ENCODE data around the gene USP10.

DNA sequence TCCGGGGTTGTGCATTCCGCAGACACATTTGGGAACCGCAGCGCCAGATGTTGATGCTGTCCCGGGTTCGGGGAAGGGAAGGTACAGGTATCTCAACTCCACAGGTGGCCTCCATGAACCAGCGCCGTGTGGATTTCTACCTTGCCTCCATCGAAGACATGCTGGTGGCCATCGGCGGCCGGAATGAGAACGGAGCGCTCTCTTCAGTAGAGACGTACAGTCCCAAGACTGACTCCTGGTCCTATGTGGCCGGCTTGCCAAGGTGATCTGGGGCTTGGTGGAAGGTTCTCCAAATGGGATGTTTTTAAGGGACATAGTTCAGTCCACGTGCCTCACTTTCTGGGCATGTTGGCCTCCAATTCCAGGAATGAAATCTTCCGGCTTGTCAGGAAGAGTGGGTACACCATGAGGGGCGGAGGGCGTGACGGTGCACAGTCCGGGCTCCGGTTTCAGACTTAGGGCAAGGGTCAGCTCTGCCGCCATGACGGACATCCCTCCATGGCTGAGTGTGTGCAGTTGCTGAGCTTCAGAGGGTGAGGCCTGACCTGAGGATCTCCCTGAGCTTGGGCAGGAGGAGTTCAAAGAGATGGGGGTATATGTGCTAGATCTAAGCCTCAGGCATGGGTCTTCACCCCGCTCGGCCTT, 40.0 kb upstream of the USP10 start:
- TF ChIP-seq, protein P1, sequence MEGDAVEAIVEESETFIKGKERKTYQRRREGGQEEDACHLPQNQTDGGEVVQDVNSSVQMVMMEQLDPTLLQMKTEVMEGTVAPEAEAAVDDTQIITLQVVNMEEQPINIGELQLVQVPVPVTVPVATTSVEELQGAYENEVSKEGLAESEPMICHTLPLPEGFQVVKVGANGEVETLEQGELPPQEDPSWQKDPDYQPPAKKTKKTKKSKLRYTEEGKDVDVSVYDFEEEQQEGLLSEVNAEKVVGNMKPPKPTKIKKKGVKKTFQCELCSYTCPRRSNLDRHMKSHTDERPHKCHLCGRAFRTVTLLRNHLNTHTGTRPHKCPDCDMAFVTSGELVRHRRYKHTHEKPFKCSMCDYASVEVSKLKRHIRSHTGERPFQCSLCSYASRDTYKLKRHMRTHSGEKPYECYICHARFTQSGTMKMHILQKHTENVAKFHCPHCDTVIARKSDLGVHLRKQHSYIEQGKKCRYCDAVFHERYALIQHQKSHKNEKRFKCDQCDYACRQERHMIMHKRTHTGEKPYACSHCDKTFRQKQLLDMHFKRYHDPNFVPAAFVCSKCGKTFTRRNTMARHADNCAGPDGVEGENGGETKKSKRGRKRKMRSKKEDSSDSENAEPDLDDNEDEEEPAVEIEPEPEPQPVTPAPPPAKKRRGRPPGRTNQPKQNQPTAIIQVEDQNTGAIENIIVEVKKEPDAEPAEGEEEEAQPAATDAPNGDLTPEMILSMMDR (conservative IDR thresholded peaks at IDR 0.05 in 1 of 2, IDR thresholded peaks at IDR 0.05 in 1 of 2; ENCODE audit: low read depth in 1 of 2, low read length in 2 of 2): no peak
- TF ChIP-seq EZH2 (IDR thresholded peaks at IDR 0.05; ENCODE audit: low read length, missing control alignments): no peak
